Endothelial cell of umbilical vein (primary cell): ENCODE data around the gene SLC26A11. TPM values are rescaled to one million over a fixed set of nuclear protein-coding genes. Genes with fewer than 3 reads are reported as not detected.

ENCODE experiments used
- BruUV-seq: library from RNA; stranded (reverse); fragments of 400-500 nt; replicated peaks from 2 replicates; lab custom pipeline; 2021; lab: Mats Ljungman, UMichigan
- CTCF ChIA-PET: fragments of 300-600, 350-600 bp; sonication (Branson Sonifier 250); formaldehyde crosslinking; loops from one replicate; lab custom pipeline; 2021; ENCODE audit warnings: antibody characterized with exemption, inconsistent platforms; lab: Charles Lee
- POLR2A ChIA-PET: fragments of 300-600, 350-600 bp; sonication (Branson Sonifier 250); formaldehyde crosslinking; loops from one replicate; lab custom pipeline; 2021; ENCODE audit warnings: antibody characterized with exemption, inconsistent platforms; lab: Charles Lee
- DNase-seq: peaks from one replicate; pipeline ENCODE4 v3.0.0-alpha.2; 2011; ENCODE audit warnings: low read depth, low spot score
- FAIRE-seq: peaks from 2 replicates; lab custom pipeline; 2011; peaks lifted over from hg19 to GRCh38; lab: Jason Lieb, UNC
- H2AFZ ChIP-seq: 2 replicates; pipeline ENCODE4 v1.6.0; 2012; ENCODE audit warnings: low read depth, low read length, control low read depth, inconsistent platforms
- H3K27ac ChIP-seq: 2 replicates; pipeline ENCODE4 v1.5.1; 2011; ENCODE audit warnings: low read depth, mild to moderate bottlenecking, control low read depth, low read length, moderate library complexity; ENCODE audit not compliant: insufficient read depth
- H3K27me3 ChIP-seq, 2 experiments: 2 replicates each; pipeline versions ENCODE4 v1.6.0 to v1.6.1; 2011; ENCODE audit warnings: low read length in 2 of 2, mixed read lengths in 1 of 2; ENCODE audit not compliant: control insufficient read depth in 2 of 2, insufficient read depth in 2 of 2
- H3K36me3 ChIP-seq, 2 experiments: 2 replicates in 1 of 2; 3 replicates in 1 of 2; pipeline ENCODE4 v1.5.1; 2011; ENCODE audit warnings: low read length in 2 of 2, mild to moderate bottlenecking in 1 of 2, moderate library complexity in 1 of 2; ENCODE audit not compliant: control insufficient read depth in 2 of 2, insufficient read depth in 2 of 2; ENCODE audit errors: extremely low read depth in 1 of 2
- H3K4me1 ChIP-seq: 3 replicates; pipeline ENCODE4 v1.5.1; 2011; ENCODE audit warnings: mild to moderate bottlenecking, low read length; ENCODE audit not compliant: control insufficient read depth, insufficient read depth; ENCODE audit errors: extremely low read depth
- H3K4me2 ChIP-seq: 2 replicates; pipeline ENCODE4 v1.6.1; 2011; ENCODE audit warnings: low read length, control low read depth, mixed read lengths; ENCODE audit not compliant: insufficient read depth
- H3K4me3 ChIP-seq, 3 experiments: fragments of 200-600 bp in 1 of 3; sonication (generic), shearing (Covaris generic) in 1 of 3; replicated peaks in 1 of 3; 2 replicates each; pipeline ENCODE4 v1.5.1; 2011 to 2016; ENCODE audit warnings: control low read depth in 3 of 3, low read length in 3 of 3, mild to moderate bottlenecking in 2 of 3, inconsistent platforms in 1 of 3, low read depth in 1 of 3, moderate library complexity in 1 of 3; ENCODE audit not compliant: insufficient read depth in 1 of 3
- H3K79me2 ChIP-seq: 2 replicates; pipeline ENCODE4 v1.6.0; 2012; ENCODE audit warnings: low read length, inconsistent platforms; ENCODE audit not compliant: control insufficient read depth, insufficient read depth
- H3K9ac ChIP-seq: replicated peaks from 2 replicates; pipeline ENCODE3; 2011; ENCODE audit warnings: low read length, control low read depth; ENCODE audit not compliant: insufficient read depth; ENCODE audit errors: extremely low read depth
- H3K9me1 ChIP-seq: replicated peaks from 3 replicates; pipeline ENCODE4 v1.6.0; 2011; ENCODE audit warnings: mild to moderate bottlenecking, low read length; ENCODE audit not compliant: control insufficient read depth, insufficient read depth; ENCODE audit errors: extremely low read depth
- H3K9me3 ChIP-seq: replicated peaks from 2 replicates; pipeline ENCODE4 v1.5.1; 2012; ENCODE audit warnings: low read length, inconsistent platforms; ENCODE audit not compliant: control insufficient read depth, insufficient read depth
- H4K20me1 ChIP-seq: replicated peaks from 2 replicates; pipeline ENCODE3; 2011; ENCODE audit warnings: mild to moderate bottlenecking, low read length; ENCODE audit not compliant: control insufficient read depth, insufficient read depth; ENCODE audit errors: extremely low read depth
- EZH2 ChIP-seq: IDR thresholded peaks from 2 replicates; pipeline ENCODE4 v1.6.1; 2012; ENCODE audit warnings: borderline replicate concordance, low read depth, mild to moderate bottlenecking, moderate library complexity, low read length, inconsistent platforms; ENCODE audit not compliant: severe bottlenecking
- FOS ChIP-seq: IDR thresholded peaks from 2 replicates; pipeline ENCODE4 v1.6.1; 2011; ENCODE audit warnings: mild to moderate bottlenecking, low read length, moderate library complexity, borderline replicate concordance; ENCODE audit not compliant: insufficient read depth
- GATA2 ChIP-seq: IDR thresholded peaks from 2 replicates; pipeline ENCODE4 v1.7.0; 2011; ENCODE audit warnings: low read depth, mild to moderate bottlenecking, moderate library complexity, mixed read lengths, low read length; ENCODE audit not compliant: insufficient read length, insufficient read depth
- JUN ChIP-seq: IDR thresholded peaks from 2 replicates; pipeline ENCODE4 v1.6.1; 2011; ENCODE audit warnings: borderline replicate concordance, low read depth; ENCODE audit not compliant: insufficient read length, insufficient read depth
- MYC ChIP-seq: IDR thresholded peaks from one replicate; pipeline ENCODE4 v1.6.1; 2011; ENCODE audit warnings: mild to moderate bottlenecking, low read depth, low read length
- POLR2A ChIP-seq: IDR thresholded peaks from 2 replicates; pipeline ENCODE4 v1.6.1; 2012; ENCODE audit warnings: low read depth, mild to moderate bottlenecking, control low read depth, low read length
- POLR2AphosphoS5 ChIP-seq: IDR thresholded peaks from 2 replicates; pipeline ENCODE4 v1.6.1; 2012; ENCODE audit warnings: low read depth, mild to moderate bottlenecking, control low read depth, low read length, moderate library complexity; ENCODE audit not compliant: insufficient read depth
- dilution Hi-C: fragments of 300-500 bp; cut with MboI; formaldehyde crosslinking; loops from one replicate; pipeline ENCODE4 v1.15.0; 2019; ENCODE audit warnings: low sequenced_read_pairs; ENCODE audit not compliant: extremely low pct_ligation_motif_present
- intact Hi-C: fragments of 100-400 bp; cut with micrococcal nuclease; formaldehyde crosslinking; loops from one replicate; pipeline ENCODE4 v1.10.0; 2022
- polyA plus RNA-seq, 4 experiments: library from polyadenylated mRNA; depleted of rRNA in 3 of 4; stranded (reverse) in 3 of 4; unstranded in 1 of 4; fragments of >200 nt; gene quantifications; 2 replicates each; pipeline versions ENCODE4 v1.2.1 to v1.2.3, GENCODE V29; 2011 to 2012; ENCODE audit warnings: missing spikeins in 1 of 4
- total RNA-seq: library from RNA; stranded (reverse); gene quantifications from 2 replicates; pipeline ENCODE4 v1.2.3, GENCODE V29; 2021
- TF ChIP-seq, protein P1 (sequence below): IDR thresholded peaks from 2 replicates; pipeline ENCODE4 v1.6.1; 2011; ENCODE audit not compliant: insufficient read depth, insufficient read length
- TF ChIP-seq, protein P2 (sequence below), 2 donors: IDR thresholded peaks; 1 replicate in 1 of 2; 2 replicates in 1 of 2; pipeline ENCODE4 v1.5.1; 2011; ENCODE audit warnings: low read length in 2 of 2, mild to moderate bottlenecking in 2 of 2, moderate library complexity in 2 of 2, control low read depth in 1 of 2, inconsistent platforms in 1 of 2, low read depth in 1 of 2; ENCODE audit not compliant: insufficient read depth in 1 of 2; ENCODE audit errors: extremely low read depth in 1 of 2

The SLC26A11 gene
- total and polyA plus RNA-seq, 2 donors (not counting 3 experiments of a cell fraction or from before 2014, with no cell fraction given), result 25.2 to 33.0 TPM

DNA sequence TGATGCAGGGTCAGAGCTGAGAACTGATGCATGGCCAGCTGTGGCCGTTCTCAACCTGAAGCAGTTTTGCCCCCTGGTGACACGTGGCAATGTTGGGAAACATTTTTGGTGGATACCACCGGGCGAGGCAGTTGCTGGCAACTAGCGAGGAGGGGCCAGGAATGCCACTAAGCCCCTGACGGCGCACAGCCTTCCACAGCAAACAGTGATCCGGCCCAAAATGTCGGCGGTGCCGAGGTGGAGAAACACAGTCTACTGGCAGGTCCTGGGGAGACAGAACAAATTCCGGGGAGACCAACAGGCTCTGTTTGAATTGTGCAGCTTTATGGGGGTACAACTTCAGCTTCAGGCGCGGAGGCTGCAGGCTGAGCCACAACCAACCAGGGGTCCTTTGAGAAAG, 8.2 kb downstream of the SLC26A11 start:
- no peaks in the 10 kb centered on the region for H3K4me1 ChIP-seq
- no peak overlapping the region for H3K4me3 ChIP-seq
- H4K20me1 ChIP-seq, result no peaks in the 10 kb centered on the region
- peaks cover 2% of the 10 kb centered on the region for H3K9me3 ChIP-seq
- CTCF ChIA-PET, result interaction anchor here (1.1 to 1.4 kb wide), 2 partner anchors 9 to 32 kb away, joined by 3 read pairs; partner anchors contain the start of gene SGSH
- peaks cover 0 to 4% of the 10 kb centered on the region in 2 experiments for H3K36me3 ChIP-seq
- H2AFZ ChIP-seq, result no peak overlapping the region
- POLR2A ChIA-PET, result no interaction called here
- TF ChIP-seq POLR2A (no peak), POLR2AphosphoS5 (no peak), JUN (no peak), EZH2 (no peak), MYC (no peak), GATA2 (no peak), FOS (no peak)
- TF ChIP-seq, protein P1, sequence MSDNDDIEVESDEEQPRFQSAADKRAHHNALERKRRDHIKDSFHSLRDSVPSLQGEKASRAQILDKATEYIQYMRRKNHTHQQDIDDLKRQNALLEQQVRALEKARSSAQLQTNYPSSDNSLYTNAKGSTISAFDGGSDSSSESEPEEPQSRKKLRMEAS, result no peak
- TF ChIP-seq, protein P2, sequence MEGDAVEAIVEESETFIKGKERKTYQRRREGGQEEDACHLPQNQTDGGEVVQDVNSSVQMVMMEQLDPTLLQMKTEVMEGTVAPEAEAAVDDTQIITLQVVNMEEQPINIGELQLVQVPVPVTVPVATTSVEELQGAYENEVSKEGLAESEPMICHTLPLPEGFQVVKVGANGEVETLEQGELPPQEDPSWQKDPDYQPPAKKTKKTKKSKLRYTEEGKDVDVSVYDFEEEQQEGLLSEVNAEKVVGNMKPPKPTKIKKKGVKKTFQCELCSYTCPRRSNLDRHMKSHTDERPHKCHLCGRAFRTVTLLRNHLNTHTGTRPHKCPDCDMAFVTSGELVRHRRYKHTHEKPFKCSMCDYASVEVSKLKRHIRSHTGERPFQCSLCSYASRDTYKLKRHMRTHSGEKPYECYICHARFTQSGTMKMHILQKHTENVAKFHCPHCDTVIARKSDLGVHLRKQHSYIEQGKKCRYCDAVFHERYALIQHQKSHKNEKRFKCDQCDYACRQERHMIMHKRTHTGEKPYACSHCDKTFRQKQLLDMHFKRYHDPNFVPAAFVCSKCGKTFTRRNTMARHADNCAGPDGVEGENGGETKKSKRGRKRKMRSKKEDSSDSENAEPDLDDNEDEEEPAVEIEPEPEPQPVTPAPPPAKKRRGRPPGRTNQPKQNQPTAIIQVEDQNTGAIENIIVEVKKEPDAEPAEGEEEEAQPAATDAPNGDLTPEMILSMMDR (IDR thresholded peaks at IDR 0.05; ENCODE audit: extremely low read depth in 1 of 2, insufficient read depth in 1 of 2, low read depth in 1 of 2, low read length in 2 of 2), result no peak
- H3K79me2 ChIP-seq, result no peaks in the 10 kb centered on the region
- dilution Hi-C loops (no loop called here), intact Hi-C loops (no loop called here)
- FAIRE-seq (no peak), DNase-seq (no peak)
- no peaks in the 10 kb centered on the region for H3K9me1 ChIP-seq
- no peak overlapping the region for H3K4me2 ChIP-seq
- no peak overlapping the region for H3K9ac ChIP-seq
- BruUV-seq, result no TSS peak
- H3K27ac ChIP-seq, result no peak overlapping the region
- no peaks in the 10 kb centered on the region for H3K27me3 ChIP-seq
